Right ventricle myocardium inferior (tissue), 1 donor: ENCODE measurements around the gene WNT5B. TPM values are rescaled to one million over a fixed set of nuclear protein-coding genes. Genes with fewer than 3 reads are reported as not detected.
A peak's percentile ranks its signal among the peaks of the same experiment; 100 is the strongest.
"Not testable (repeated sequence)": the region's sequence is repeated elsewhere in the genome, so short reads cannot be mapped to it uniquely, and the experiment has no call there.

ENCODE experiments used
- ATAC-seq: fragments of 200-7000 bp; cut with Tn5 transposase; one replicate; pipeline ENCODE4 v1.9.1; 2020; ENCODE audit warnings: mild to moderate bottlenecking, moderate library complexity
- DNase-seq: peaks from one replicate; pipeline ENCODE4 v3.0.0; 2021; ENCODE audit errors: missing footprints
- intact Hi-C: fragments of 100-400 bp; cut with DNase I; formaldehyde crosslinking; loops from one replicate; pipeline ENCODE4 v1.11.0; 2022
- total RNA-seq: library from RNA; stranded (reverse); fragmentation: NEBNext Ultra II Directional; extraction: Animal tissue kit (Norgen Biotek cat#: 25700); gene quantifications from one replicate; pipeline ENCODE4 v1.2.1, GENCODE V29; 2021
- donor health status: DM: no; HTN: yes; CAD: no; lungs with severe emphysema.

WNT5B gene
- total RNA-seq, 1 donor from 2014 or later: 2.9 TPM

DNA sequence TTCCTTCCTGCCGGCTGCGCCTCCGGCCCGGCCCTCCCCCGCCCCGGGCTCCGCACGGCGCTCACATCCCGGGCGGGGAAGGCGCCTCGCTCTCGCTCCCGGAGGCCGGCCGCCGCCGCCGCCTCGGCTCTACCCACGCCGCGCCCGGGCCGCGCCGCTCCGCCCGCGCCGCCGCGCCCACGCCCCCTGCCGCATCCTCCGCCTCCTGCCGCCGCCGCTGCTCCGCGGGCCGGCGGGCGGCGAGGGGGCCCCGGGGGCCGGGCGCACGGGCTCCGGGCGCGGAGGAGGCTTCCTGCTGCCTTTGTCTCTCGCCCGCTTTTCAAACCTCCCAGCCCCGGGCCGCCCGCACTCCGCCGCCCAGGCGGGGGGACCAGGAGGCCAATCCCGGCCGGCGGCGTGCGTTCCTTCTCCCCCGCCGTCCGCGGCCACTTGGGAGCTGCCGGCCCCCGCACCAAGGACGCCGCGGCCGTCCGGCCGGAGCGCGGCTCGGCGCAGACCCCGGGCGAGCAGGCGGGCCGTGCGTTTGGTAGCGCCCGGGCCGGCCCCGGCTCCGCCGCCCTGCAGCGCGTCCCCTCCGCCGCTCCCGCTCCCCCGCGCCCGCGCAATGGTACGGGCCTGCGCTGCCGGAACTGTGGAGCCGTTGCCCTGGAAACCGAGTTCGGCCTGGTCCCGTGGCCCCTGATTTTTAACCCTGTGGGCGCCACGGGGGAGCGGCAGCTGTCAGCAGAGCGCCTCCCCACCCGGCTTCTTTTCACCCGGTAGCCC is 34.6 kb upstream of the WNT5B start, which contains the start of gene FBXL14:
Gene FBXL14, minus strand, starts transcription at position 321 of the 765 bp plus-strand sequence. CDS start 515 bp downstream, outside the sequence.
- ATAC-seq (peak; percentile 82), DNase-seq (peak; percentile 96)
- intact Hi-C loops: loop anchor here (5.0 kb wide), 1 partner anchor 602 kb away; the partner anchor contains the start of gene ERC1

DNA sequence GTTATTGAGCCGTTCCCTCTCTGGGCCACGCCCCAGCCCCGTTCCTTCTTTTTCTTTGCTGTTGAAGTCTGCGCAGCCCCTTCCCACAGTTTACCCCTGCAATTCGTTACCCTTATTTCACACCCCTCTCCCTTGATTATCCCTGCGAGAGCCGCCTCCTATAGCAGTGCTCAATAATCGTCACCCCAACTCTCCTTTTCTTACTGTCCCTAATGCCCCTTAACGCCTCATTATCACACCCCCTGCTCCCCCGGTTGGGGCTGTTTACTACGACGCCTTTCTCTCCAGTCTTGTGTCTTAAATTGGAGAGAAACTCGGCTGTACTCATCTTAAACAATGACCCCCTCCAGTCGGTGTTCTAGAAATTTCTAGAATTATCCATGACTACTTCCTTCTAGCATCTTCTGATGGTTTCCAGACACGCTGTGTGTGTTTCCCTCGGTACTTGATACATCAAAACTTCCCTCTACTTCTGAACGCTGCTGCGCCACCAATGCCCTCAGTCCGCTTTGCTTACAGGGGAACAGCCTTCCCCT is 33.9 kb upstream of the WNT5B start:
- ATAC-seq: no peak
- no peak for DNase-seq
- intact Hi-C loops: no loop called here

DNA sequence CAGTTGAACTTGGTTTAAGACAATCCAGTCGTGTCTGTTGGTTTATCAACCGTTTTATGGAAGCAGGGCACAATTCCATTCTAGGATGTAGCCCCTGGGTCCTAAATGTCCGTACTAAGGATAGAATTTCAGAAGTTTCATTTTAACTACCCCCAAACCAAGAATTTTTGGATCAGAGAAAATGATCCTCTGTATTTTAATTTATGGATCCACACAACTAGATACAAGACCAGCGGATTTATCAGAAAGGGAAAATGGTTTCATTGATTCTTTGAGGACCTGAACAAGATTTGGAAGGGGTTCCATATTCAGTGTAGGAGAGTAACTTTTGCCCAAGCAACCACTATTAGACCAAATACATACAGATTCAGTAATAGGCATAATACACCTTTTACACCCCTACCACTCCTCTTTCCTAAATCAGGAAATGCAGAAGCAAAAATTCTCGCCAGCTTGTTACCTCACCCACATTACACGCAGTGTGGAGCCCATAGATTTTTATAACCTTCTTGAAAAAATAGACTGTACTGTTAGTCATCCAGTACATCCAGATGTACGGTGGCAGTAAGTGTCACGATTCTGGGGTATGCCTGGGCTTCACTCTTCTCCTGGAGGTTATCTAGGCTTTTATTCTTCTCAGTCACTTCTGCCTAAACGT is 33.2 kb upstream of the WNT5B start:
- intact Hi-C loops: no loop called here
- ATAC-seq (no peak), DNase-seq (no peak)

DNA sequence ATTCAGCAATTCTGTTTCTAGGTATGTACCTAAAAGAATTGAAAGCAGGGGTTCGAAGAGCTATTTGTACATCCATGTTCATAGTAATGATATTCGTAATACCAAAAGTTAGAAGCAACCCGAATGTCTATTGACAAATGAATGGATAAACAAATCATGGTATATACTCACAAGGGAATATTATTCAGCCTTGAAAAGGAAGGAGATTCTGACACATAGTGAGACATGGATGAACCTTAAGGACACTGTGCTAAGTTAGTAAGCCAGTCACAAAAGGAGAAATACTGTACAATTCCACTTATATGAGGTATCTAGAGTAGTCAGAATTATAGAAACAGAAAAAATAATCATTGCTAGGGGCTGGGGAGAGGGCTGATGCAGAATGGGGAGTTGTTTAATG is 30.3 kb upstream of the WNT5B start:
- intact Hi-C loops: no loop called here
- DNase-seq: no peak

DNA sequence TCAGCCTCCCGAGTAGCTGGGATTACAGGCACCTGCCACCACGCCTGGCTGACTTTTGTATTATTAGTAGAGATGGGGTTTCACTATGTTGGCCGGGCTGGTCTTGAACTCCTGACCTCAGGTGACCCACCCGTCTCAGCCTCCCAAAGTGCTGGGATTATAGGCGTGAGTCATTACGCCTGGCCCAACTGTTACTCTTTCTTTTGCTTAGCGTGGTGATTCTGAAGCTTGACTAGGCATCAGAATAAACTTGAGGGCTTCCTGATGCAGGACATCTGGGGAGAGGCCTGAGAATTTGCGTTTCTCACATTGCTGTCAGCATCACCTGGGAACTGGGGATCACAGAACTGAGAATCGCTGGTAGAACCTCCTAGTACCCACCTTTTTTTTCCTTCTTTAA is 26.3 kb upstream of the WNT5B start:
- ATAC-seq, intact Hi-C loops, DNase-seq: not testable (repeated sequence)

More for the DNA sequence above, 30.3 kb upstream of the WNT5B start:
- no peak for ATAC-seq

DNA sequence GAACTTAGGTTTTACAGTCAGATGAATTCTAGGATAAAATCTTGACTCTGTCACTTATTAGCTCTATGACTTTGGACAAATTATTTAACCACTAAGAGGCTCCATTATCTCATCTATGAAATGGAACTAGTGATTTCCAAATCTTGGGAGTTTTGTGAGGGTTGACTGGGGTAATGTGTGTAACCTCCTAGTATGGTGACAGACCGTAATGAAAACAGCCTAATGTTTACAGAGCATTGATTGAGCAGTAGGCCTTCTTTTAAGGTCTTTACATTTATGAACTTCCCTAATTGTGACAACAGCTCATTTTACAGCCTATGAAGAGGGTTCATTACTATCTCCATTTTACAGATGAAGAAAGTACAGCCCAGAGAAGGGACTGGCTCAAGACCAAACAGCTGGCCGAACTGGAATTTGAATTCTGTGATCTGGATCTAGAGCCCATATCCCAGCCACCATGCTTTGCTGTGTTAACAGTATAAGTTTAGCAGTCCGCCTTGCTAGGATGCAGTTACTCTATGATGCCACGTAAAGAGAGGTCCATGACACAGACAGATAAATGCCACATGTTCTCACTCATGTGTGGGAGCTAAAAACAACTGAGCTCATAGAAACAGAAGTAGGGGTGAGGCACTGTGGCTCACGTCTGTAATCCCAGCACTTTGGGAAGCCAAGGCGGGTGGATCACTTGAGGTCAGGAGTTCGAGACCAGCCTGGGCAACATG is 25.6 kb upstream of the WNT5B start:
- no peak for ATAC-seq
- intact Hi-C loops: no loop called here

DNA sequence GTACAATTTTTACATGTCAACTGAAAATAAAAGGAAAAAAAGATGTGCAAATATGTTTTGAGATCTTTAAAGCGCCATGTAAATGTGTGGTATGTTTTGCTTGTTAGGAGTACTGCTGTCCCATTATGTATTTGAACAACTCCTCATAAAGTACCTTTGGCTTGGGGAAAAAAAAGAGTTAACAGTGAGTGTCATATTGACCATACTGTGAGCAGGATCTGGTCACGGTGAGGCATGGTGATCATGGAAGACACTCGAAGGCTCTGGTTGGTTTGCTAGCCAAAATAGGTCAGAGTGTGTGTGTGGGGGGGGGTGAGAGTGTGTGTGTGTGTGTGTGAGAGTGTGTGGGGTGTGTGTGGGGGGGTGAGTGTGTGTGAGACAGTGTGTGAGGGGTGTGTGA is 24.6 kb upstream of the WNT5B start:
- ATAC-seq (no peak), DNase-seq (no peak)
- intact Hi-C loops: no loop called here

More for the DNA sequence above, 25.6 kb upstream of the WNT5B start:
- DNase-seq: no peak

DNA sequence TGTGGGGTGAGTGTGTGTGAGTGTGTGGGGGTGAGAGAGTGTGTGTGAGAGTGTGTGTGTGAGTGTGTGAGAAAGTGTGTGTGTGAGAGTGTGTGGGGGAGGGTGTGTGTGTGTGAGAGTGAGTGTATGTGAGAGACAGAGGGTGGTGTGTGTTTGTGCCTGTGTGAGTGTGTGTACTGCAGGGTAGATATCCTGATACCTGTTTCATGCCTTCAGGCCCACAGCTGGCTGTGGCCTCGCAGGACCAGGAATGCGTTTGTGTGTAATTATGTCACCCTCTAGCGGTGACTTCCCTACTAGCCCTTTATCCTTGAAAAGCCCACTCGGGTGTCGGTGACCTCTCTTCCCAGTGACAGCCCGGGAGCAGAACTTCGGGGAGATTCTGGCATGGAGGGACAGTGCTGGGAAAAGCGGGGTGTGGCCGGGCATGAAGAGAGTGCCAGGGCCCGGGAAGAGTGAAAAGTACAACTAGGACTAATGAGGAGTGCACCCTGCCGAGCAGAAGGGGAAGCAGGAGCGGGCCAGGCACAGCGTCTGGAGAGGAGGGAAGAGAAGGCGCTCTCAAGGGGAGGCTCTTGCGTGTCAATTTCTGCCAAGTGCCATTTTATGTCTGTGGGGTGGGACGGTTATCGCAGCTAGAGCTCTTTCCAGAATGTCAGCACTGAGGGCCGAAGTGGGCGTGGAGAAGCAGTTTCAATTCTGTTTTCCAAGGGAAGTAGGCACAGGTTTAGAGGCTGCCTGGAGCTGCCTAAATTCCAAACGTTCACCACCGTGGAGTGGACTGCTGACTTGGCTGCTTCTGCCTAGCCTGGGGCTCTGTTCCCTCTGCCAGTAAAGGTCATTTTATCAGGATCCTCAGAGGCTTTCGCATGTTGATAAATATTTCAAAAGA is 23.7 kb upstream of the WNT5B start:
- intact Hi-C loops: no loop called here
- DNase-seq (peak; percentile 86), ATAC-seq (peak; percentile 86)

DNA sequence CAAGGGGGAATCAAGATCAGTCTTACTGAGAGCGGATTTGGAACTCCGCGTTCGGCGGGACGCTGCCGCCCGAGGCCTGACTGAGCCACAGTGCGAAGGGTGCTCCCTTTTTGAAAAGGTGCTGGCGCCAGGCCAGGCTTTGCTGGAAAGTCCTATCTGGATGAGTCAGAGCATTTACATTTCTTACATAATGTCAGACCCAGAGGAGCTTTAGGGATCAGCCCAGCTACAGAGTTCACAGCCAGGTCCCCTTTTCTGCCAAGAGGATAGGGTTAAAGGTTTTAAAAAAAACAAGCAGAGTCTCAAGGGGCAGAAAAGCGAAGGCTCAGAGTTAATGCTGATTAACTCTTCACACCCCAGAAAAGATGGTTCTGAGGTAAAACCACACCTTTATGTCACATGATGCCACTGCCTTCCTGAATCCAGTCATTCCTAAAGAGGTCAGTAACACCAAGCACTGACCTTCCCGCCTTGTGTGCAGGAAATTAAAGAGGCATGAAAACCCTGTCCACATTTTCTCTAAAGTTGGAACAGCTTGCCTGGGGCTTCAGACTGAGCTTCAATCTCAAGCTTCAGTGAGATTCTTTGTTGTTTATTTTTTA is 22.9 kb upstream of the WNT5B start:
- peak; percentile 98 for DNase-seq
- intact Hi-C loops: no loop called here
- ATAC-seq: peak; percentile 70

DNA sequence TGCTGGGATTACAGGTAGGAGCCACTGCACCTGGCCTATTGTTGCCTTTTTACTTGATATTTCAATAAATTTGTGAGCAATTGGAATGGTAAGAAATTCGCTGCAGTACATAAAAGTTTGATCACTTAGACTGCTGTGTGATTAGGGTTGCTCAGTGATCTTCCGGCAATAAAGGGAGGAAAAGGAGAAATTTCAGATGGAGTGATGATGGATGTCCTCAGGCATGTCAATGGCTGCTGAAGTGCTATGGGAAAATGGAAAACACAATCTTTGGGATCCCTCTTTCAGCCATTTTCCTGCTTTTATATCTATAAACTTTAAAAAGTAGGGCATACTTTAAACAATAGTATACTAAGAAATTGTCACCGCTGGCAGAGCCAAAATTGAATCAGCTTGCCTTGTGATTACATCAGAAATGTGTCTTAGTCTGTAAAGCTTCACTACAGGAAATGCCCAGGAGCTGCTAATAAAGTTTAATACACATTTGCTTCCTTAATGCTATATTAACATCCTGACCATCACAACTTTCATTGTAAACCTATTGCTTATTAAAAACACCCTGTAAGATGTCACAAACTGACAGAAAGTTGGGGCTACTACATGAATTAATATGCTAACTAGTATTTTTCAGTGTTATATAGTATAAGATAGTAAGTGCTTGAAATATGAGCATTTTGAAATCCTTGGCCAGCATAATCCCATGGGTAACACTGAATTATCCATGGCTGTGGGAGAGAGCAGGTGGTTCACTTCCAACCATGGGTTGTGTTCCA is 20.9 kb upstream of the WNT5B start:
- ATAC-seq (no peak), DNase-seq (no peak)
- intact Hi-C loops: loop anchor here (2.0 kb wide), 1 partner anchor 43 kb away; no protein-coding TSS in a partner anchor

DNA sequence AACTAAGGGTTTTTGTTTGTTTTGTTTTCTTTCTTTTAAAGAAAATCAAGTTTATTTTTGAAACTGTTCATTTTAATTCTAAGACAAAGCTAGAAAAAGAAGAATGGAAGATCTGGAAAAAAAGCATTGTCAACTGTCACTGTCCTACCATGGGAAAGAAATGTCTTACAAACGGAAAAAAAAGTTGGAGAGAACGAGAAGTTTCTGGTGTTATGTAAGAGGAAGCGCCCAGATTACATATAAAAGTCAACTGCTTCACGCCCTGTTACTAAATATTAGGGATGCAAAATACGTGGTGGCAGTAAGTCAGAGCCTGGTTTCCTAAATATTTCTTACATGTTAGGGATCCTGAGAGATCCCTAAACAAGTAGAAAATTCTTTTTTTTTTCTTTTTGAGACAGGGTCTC is 20.3 kb upstream of the WNT5B start:
- intact Hi-C loops: loop anchor here (2.0 kb wide), 1 partner anchor 42 kb away; no protein-coding TSS in a partner anchor
- no peak for ATAC-seq

DNA sequence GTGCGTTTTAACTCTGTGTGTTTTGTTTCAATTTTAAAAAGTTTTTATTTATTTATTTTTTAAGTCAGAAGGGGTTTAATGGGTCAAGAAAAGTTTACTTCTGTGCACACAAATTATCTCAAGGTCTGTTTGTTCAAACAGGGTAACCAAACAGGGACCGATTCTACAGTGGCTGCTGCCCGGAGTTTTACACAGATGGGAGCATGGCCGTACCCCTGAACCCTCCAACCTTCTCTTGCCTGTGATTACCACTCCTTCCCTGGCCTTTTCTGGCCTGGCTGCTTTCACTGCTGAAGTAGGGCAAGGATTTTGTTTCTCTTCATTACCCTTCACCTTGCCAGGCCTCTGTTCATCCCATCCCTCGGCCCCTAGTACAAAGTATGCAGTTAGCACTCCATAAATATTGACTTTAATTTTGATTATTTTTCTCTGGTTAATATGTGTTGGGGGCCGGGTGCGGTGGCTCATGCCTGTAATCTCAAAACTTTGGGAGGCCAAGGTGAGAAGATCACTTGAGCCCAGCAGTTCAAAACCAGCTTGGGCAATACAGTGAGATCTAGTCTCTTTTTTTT is 18.9 kb upstream of the WNT5B start:
- ATAC-seq (no peak), DNase-seq (no peak)
- intact Hi-C loops: no loop called here

More for the DNA sequence above, 20.3 kb upstream of the WNT5B start:
- no peak for DNase-seq

DNA sequence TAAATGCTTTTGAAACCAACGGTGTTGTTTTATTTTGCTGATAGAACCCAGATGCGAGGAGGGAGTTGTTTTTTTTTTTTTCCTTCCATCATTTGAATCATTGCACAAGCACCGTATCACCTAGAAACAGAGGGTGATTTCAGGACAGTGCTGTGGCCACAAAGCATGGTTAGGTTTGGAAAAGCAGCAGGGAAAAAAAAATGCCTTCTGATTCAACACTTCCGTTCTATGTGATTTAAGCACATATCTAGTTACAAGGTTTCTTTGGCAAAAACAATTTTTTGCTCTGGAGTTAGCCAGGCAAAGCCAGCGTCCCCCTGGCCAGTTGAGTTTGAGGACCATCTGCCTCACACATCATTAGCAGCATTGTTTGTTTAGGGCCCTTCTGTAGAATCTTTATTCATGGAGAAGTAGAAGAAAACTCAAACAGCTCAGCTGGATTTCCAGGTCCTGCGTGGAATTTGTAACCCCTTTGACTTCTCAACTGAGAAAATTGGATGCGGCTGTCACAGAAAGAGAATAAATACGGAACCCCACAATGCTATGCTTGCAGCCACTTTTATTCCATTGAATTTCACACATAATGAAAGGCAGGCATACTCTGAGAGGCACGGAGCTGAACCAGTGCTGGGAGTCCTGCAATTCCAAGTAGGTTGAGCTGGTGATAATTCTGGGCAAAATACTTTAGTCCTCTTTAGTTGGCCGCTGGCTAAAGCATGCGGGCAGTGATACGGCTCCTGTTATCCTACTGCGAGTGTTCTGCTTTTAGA is 17.0 kb upstream of the WNT5B start:
- ATAC-seq (peak; percentile 61), DNase-seq (no peak)
- intact Hi-C loops: no loop called here

DNA sequence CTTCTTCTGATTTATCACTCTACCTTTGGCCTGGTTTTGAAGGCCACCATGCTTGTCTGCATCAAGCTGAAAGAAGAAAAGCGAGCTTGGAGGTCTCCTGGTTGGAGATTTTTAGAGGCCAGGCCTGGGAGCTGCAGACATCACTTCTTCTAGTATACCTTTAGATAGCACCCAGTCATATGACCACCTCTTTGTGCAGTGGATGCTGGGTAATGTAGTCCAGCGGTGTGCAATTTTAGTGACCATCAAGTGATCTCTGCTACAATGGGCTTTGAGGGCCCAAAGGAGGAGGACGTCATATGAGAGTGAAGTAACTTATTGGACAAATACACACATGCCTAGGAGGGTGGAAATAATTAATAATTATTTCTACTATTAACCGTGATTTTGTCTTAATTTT is 15.2 kb upstream of the WNT5B start:
- intact Hi-C loops: no loop called here
- ATAC-seq (no peak), DNase-seq (no peak)

DNA sequence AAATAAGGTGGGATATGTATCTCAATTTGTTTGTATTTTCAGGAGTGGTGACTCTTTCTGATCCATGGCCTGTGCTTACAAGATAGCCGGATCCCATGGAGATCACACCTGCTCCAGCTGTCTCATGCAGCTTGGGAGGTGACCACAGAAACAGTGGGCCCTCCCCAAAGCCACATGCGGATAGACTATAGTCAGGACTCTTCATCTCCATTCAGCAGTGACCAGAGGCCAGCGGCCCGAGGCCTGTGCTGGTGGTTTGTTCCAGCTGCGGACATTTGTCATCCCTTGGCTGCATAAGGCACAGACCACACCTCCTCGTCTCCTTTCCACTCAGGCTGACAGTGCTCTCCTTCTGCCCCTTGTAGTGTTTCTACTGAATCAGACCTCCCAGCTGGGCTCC is 14.7 kb upstream of the WNT5B start:
- intact Hi-C loops: no loop called here
- no peak for ATAC-seq
- DNase-seq: no peak
